ENCODE data around the gene SCLY.

Gene SCLY

GRCh38 chr2:238140721-238141540, 80.1 kb downstream of the SCLY start:
- no peak for DNase-seq

GRCh38 chr2:238141541-238142318, 80.9 kb downstream of the SCLY start:
- DNase-seq: peak; percentile 39

GRCh38 chr2:238142382-238143205, 81.8 kb downstream of the SCLY start:
- DNase-seq: no peak

- DNase-seq: peak; percentile 46
Measured at GRCh38 chr2:238143239-238143951, 82.6 kb downstream of the SCLY start.

DNA sequence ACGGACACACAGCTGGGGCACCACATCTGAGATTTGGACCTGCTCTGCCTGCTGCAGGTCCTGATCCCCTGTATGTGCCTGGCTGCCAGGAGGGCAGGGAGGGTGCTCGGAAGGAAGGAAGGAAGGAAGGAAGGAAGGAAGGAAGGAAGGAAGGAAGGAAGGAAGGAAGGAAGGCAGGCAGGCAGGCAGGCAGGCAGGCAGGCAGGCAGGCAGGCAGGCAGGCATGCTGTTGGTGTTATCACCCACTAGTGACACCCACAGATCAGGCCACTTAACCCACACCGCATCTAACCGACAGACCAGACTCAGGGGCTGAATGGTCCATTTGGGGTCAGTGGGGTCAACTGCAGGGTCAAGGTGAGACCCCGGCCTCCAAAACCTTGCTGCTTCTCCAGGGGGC, 83.5 kb downstream of the SCLY start:
- DNase-seq: no peak

- DNase-seq: no peak
Measured at GRCh38 chr2:238145046-238145445, 84.2 kb downstream of the SCLY start.

- DNase-seq: no peak
Measured at GRCh38 chr2:238145851-238146250, 85.0 kb downstream of the SCLY start.

GRCh38 chr2:238146884-238147544, 86.2 kb downstream of the SCLY start:
- no peak for DNase-seq

GRCh38 chr2:238148981-238149380, 88.2 kb downstream of the SCLY start:
- no peak for DNase-seq

All from fibroblast of skin of abdomen (primary cell).